ENCODE measurements around the gene DHRS3.
A peak's percentile ranks its signal among the peaks of the same experiment; 100 is the strongest.

Gene DHRS3

GRCh38 chr1:12618965-12619791, 1.2 kb upstream of the DHRS3 start:
- no peak for DNase-seq (ENCODE audit: low read depth)
- H3K4me3 ChIP-seq (ENCODE audit: low read depth, low read length), result peak overlapping the region; percentile 92
- in situ Hi-C loops (cut with HindIII; ENCODE audit: low sequenced_read_pairs), result no loop called here
- TF ChIP-seq, protein P1, sequence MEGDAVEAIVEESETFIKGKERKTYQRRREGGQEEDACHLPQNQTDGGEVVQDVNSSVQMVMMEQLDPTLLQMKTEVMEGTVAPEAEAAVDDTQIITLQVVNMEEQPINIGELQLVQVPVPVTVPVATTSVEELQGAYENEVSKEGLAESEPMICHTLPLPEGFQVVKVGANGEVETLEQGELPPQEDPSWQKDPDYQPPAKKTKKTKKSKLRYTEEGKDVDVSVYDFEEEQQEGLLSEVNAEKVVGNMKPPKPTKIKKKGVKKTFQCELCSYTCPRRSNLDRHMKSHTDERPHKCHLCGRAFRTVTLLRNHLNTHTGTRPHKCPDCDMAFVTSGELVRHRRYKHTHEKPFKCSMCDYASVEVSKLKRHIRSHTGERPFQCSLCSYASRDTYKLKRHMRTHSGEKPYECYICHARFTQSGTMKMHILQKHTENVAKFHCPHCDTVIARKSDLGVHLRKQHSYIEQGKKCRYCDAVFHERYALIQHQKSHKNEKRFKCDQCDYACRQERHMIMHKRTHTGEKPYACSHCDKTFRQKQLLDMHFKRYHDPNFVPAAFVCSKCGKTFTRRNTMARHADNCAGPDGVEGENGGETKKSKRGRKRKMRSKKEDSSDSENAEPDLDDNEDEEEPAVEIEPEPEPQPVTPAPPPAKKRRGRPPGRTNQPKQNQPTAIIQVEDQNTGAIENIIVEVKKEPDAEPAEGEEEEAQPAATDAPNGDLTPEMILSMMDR (IDR thresholded peaks at IDR 0.05; ENCODE audit: low read depth, low read length, missing control alignments), result no peak

DNA sequence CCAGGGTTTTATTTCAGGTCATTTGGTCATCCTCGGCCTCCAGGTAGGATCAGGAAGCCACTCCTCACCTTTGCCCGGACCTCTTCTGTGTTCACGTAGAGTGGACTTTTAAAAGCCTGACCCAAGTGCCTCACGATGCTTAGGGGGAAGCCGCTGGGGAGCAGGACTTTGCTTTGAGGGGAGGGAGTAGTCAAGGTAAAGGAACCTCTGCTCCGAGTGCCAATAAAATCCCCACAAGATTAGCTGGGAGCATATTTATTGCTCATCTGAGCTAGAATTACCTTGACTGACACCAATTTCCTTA, 603 bp upstream of the DHRS3 start:
- TF ChIP-seq, protein P1 (IDR thresholded peaks at IDR 0.05; ENCODE audit: low read depth, low read length, missing control alignments), result no peak
- no peak for DNase-seq (ENCODE audit: low read depth)
- in situ Hi-C loops (cut with HindIII; ENCODE audit: low sequenced_read_pairs), result no loop called here
- peak overlapping the region; percentile 92 for H3K4me3 ChIP-seq (ENCODE audit: low read depth, low read length)

- in situ Hi-C loops (cut with HindIII; ENCODE audit: low sequenced_read_pairs), result no loop called here
- DNase-seq (ENCODE audit: low read depth), result no peak
- H3K4me3 ChIP-seq (ENCODE audit: low read depth, low read length), result peak overlapping the region; percentile 92
- TF ChIP-seq, protein P1 (IDR thresholded peaks at IDR 0.05; ENCODE audit: low read depth, low read length, missing control alignments), result no peak
Measured at GRCh38 chr1:12617511-12617900, 504 bp downstream of the DHRS3 start.

- in situ Hi-C loops (cut with HindIII; ENCODE audit: low sequenced_read_pairs), result no loop called here
- TF ChIP-seq, protein P1 (IDR thresholded peaks at IDR 0.05; ENCODE audit: low read depth, low read length, missing control alignments), result no peak
- H3K4me3 ChIP-seq (ENCODE audit: low read depth, low read length), result peak overlapping the region; percentile 92
- DNase-seq (ENCODE audit: low read depth), result no peak
Measured at GRCh38 chr1:12616709-12617373, 1.2 kb downstream of the DHRS3 start.

DNA sequence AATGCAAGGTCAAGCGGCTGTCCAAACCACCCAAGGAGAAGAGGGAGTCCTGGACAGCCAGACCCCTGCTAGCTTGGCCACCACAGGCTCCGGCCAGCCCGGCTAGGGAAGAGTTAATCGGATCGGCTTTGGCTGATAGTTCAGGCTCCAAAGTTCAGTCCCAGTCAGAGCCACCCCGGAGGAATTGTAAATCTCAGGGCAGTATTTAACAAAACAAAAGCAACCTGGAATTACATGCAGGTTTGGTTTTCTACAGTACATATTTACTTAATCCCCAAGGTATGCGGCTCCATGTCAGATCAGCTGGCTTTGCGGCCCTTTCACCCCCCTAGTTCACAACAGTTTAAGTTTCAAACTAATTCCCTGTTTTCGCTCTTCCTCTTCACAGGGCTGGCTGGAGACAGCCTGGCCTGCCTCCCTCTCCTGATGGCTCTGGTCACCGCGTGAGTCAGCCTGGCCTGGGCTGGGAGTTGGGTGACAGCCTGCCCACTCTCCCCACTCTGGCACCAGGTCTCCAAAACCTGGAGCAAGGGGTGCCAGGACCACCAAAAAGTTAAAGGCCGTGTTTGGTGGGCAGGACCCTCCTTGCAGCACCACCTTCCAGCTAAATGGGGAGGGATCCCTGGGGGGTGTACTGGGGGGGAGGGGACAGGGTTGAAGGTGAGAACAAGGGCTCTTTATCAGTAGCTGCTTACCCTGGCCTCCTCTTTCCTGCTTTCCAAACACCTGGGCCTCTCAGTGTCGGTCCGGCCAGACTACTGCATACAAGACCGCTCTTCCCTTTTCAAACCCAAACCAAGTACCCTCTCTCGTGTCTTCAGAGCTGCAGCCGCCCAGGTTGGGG, 1.9 kb downstream of the DHRS3 start:
- TF ChIP-seq, protein P1 (IDR thresholded peaks at IDR 0.05; ENCODE audit: low read depth, low read length, missing control alignments), result no peak
- no peak for DNase-seq (ENCODE audit: low read depth)
- in situ Hi-C loops (cut with HindIII; ENCODE audit: low sequenced_read_pairs), result no loop called here
- H3K4me3 ChIP-seq (ENCODE audit: low read depth, low read length), result peak overlapping the region; percentile 92

DNA sequence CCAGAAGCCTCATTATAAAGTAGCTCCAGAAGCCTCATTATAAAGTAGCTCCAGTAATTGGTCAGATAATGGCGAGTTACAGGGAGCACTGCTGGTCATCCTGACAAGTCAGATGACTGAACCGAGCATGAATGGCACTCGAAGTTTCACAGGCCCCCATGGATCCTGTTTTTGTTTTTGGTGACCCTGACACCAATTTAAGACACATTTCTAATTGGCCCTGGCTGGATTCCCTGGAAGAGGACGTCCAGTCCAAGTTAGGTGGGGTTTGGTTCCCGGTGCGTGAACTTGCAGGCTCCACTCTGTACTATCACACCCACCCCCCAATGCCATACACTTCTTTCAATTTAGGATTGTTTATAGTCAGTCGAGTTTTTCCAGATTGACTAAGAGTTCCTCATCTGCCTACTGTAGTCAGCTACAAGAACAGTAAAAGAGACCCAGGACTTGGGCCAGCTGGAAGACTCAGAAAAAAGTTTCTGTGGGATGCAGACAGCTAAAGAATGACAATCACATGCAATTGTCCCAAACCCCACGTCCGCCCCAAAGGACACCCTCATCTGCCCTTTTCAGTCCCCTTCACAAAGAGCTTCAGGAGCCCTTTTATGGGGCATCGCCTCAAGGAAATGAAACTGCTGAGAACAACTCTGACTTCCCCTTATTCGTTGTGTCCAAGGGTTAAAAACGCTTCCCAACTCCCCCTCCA, 2.7 kb downstream of the DHRS3 start:
- no peak for DNase-seq (ENCODE audit: low read depth)
- TF ChIP-seq, protein P1 (IDR thresholded peaks at IDR 0.05; ENCODE audit: low read depth, low read length, missing control alignments), result no peak
- peak overlapping the region; percentile 92 for H3K4me3 ChIP-seq (ENCODE audit: low read depth, low read length)
- in situ Hi-C loops (cut with HindIII; ENCODE audit: low sequenced_read_pairs), result no loop called here

All from astrocyte of the cerebellum (primary cell).